Measurements from ENCODE around the gene WDFY2.

GRCh38 chr13:51590231-51590970, 6.1 kb downstream of the WDFY2 start:
- TF ChIP-seq POLR2A (IDR thresholded peaks at IDR 0.05) (no peak), CTCF (IDR thresholded peaks at IDR 0.05) (no peak), EP300 (IDR thresholded peaks at IDR 0.05) (no peak)
